A549 (cell line): Measurements from ENCODE around the gene LRRC3. TPM values are rescaled to one million over a fixed set of nuclear protein-coding genes. Genes with fewer than 3 reads are reported as not detected.

Experiments used
- ATAC-seq, 2 experiments: fragments of 200-7000 bp in 1 of 2; fragments of >200 bp in 1 of 2; cut with Nextera tagmentation in 1 of 2; cut with Tn5 transposase in 1 of 2; 3 replicates each; pipeline versions ENCODE4 v1.8.0 to v1.9.1; 2018 to 2020; ENCODE audit warnings: mild to moderate bottlenecking in 1 of 2, moderate library complexity in 1 of 2
- CTCF ChIA-PET: fragments of 300-600 bp; sonication (Branson Sonifier 250); formaldehyde crosslinking; extraction: SDS; loops from one replicate; lab custom pipeline; 2021; ENCODE audit warnings: antibody characterized with exemption, inconsistent platforms; lab: Yijun Ruan, JAX
- POLR2A ChIA-PET: fragments of 350-600 bp; formaldehyde crosslinking; extraction: SDS; loops from one replicate; lab custom pipeline; 2021; ENCODE audit warnings: antibody characterized with exemption, inconsistent platforms; lab: Yijun Ruan, JAX
- DNase-seq, 2 experiments: peaks; one replicate each; pipeline versions ENCODE4 v3.0.0 to v3.0.0-alpha.2; 2011 to 2016; ENCODE audit warnings: low read depth in 1 of 2, low spot score in 1 of 2
- FAIRE-seq: peaks from 2 replicates; lab custom pipeline; 2011; peaks lifted over from hg19 to GRCh38; lab: Jason Lieb, UNC
- H3K27ac ChIP-seq, 2 experiments: fragments of >200 bp; sonication (Bioruptor Twin); formaldehyde crosslinking; 3 replicates each; pipeline ENCODE4 v1.5.1; 2016 to 2017
- H3K4me1 ChIP-seq: fragments of >200 bp; sonication (Bioruptor Twin); formaldehyde crosslinking; 3 replicates; pipeline ENCODE4 v1.6.1; 2016
- H3K4me2 ChIP-seq: fragments of >200 bp; sonication (Bioruptor Twin); formaldehyde crosslinking; 3 replicates; pipeline ENCODE4 v1.6.1; 2016
- H3K4me3 ChIP-seq: fragments of >200 bp; sonication (Bioruptor Twin); formaldehyde crosslinking; 3 replicates; pipeline ENCODE4 v1.5.1; 2016
- H3K9me3 ChIP-seq: fragments of >200 bp; sonication (Bioruptor Twin); formaldehyde crosslinking; 3 replicates; pipeline ENCODE4 v1.6.1; 2016
- CBX2 ChIP-seq: fragments of 200-600 bp; sonication (generic); IDR thresholded peaks from 2 replicates; pipeline ENCODE4 v1.6.1; 2016; ENCODE audit warnings: low read depth, mild to moderate bottlenecking, borderline replicate concordance
- CBX8 ChIP-seq: fragments of 200-600 bp; sonication (generic); IDR thresholded peaks from 2 replicates; pipeline ENCODE4 v1.6.1; 2016
- EHF ChIP-seq: fragments of 250-450 bp; sonication (Bioruptor Pico); IDR thresholded peaks from 2 replicates; pipeline ENCODE4 v1.5.0; 2020; ENCODE audit warnings: mild to moderate bottlenecking
- FOXS1 ChIP-seq: fragments of 250-450 bp; sonication (Bioruptor Pico); IDR thresholded peaks from 2 replicates; pipeline ENCODE4 v1.5.0; 2020; ENCODE audit warnings: mild to moderate bottlenecking, moderate library complexity
- HDAC2 ChIP-seq: fragments of 200-600 bp; sonication (generic); IDR thresholded peaks from 2 replicates; pipeline ENCODE4 v1.6.1; 2016
- HEYL ChIP-seq: fragments of 250-450 bp; sonication (Bioruptor Pico); IDR thresholded peaks from 2 replicates; pipeline ENCODE4 v1.8.0; 2021; ENCODE audit warnings: mild to moderate bottlenecking, moderate library complexity
- HOXB5 ChIP-seq: fragments of 250-450 bp; sonication (Bioruptor Pico); IDR thresholded peaks from 2 replicates; pipeline ENCODE4 v1.5.0; 2020; ENCODE audit warnings: mild to moderate bottlenecking, moderate library complexity
- KDM1A ChIP-seq: fragments of 200-600 bp; sonication (generic); IDR thresholded peaks from 2 replicates; pipeline ENCODE4 v1.6.1; 2016; ENCODE audit warnings: low read depth, mild to moderate bottlenecking
- MYC ChIP-seq: IDR thresholded peaks from 2 replicates; pipeline ENCODE4 v1.6.1; 2012; ENCODE audit warnings: mild to moderate bottlenecking, inconsistent platforms, low read length, improper control_type of control experiment, borderline replicate concordance
- NFE2L2 ChIP-seq: fragments of 150-350 bp; conservative IDR thresholded peaks from 2 replicates; pipeline ENCODE4 v1.6.1; 2014; ENCODE audit warnings: low read length
- PHF8 ChIP-seq: fragments of 200-600 bp; sonication (generic); IDR thresholded peaks from 2 replicates; pipeline ENCODE4 v1.6.1; 2016; ENCODE audit warnings: low read depth, mild to moderate bottlenecking, antibody characterized with exemption, moderate library complexity, borderline replicate concordance
- RARB ChIP-seq: fragments of 250-450 bp; sonication (Bioruptor Pico); IDR thresholded peaks from 2 replicates; pipeline ENCODE4 v1.8.0; 2021; ENCODE audit warnings: mild to moderate bottlenecking, moderate library complexity
- RFX5 ChIP-seq: fragments of 450-650 bp; IDR thresholded peaks from 2 replicates; pipeline ENCODE4 v1.7.1; 2014; ENCODE audit warnings: antibody characterized with exemption, mild to moderate bottlenecking, moderate library complexity
- SREBF2 ChIP-seq: fragments of 450-650 bp; IDR thresholded peaks from 2 replicates; pipeline ENCODE4 v1.6.1; 2014; ENCODE audit warnings: mild to moderate bottlenecking, moderate library complexity
- TP53 ChIP-seq: fragments of 250-450 bp; sonication (Bioruptor Pico); IDR thresholded peaks from 2 replicates; pipeline ENCODE4 v1.5.0; 2021; ENCODE audit warnings: mild to moderate bottlenecking, moderate library complexity
- ZSCAN20 ChIP-seq: fragments of 250-450 bp; sonication (Bioruptor Pico); IDR thresholded peaks from 2 replicates; pipeline ENCODE4 v1.8.0; 2022; ENCODE audit warnings: mild to moderate bottlenecking, moderate library complexity
- WGBS: methylation state at CpG from one replicate; pipeline ENCODE4 v1.1.6; 2017; ENCODE audit errors: missing lambda C conversion rate; 5-methylcytosine and 5-hydroxymethylcytosine counted together
- polyA plus RNA-seq, 4 experiments: library from polyadenylated mRNA; depleted of rRNA in 3 of 4; stranded (reverse); fragments of >200 nt; fragmentation: RNase III in 1 of 4; extraction: RNeasy Plus Mini Kit Qiagen cat#74134 plus additional on column Dnase treatment in 1 of 4; gene quantifications; 2 replicates in 3 of 4; 3 replicates in 1 of 4; pipeline ENCODE4 v1.2.3, GENCODE V29; 2011 to 2017
- TF ChIP-seq, protein P1 (sequence below): fragments of >200 bp; sonication (Bioruptor Twin); formaldehyde crosslinking; IDR thresholded peaks from 3 replicates; pipeline ENCODE4 v1.5.1; 2016
- TF ChIP-seq, protein P2 (sequence below): fragments of 250-450 bp; sonication (Bioruptor Pico); IDR thresholded peaks from 2 replicates; pipeline ENCODE4 v1.5.0; 2021; ENCODE audit warnings: mild to moderate bottlenecking, moderate library complexity, borderline replicate concordance
- TF ChIP-seq, protein P3 (sequence below): fragments of 150-350 bp; IDR thresholded peaks from 2 replicates; pipeline ENCODE4 v1.6.1; 2014; ENCODE audit warnings: low read depth, mild to moderate bottlenecking, low read length
- TF ChIP-seq, protein P4 (sequence below): IDR thresholded peaks from 2 replicates; pipeline ENCODE4 v1.6.1; 2012; ENCODE audit warnings: low read depth, borderline replicate concordance

LRRC3 gene
- polyA plus RNA-seq, 2 of the 4 experiments (the other 2 are of a cell fraction) = 0.59 to 1.1 TPM

DNA sequence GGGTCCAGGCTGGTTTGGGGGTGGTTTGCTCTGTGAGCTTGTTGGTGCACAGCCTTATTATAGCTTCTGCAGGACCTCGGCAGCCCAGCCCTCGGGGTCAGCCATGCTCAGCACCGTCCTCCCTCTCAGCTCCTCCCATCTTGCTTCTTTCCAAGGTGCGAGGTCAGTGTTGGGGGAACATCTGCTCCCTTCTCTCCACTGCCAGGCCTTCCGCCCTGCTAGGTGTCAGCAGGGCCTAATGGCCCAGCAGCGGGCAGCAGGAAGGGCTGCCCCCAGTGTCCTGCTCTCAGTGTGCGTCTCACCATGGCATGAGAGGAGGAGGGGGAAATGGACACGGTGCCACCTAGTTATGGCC lies 36.5 kb upstream of the LRRC3 start:
- Histone ChIP-seq H3K4me1 (no peaks in the 10 kb centered on the region), H3K4me3 (no peak overlapping the region), H3K9me3 (no peaks in the 10 kb centered on the region), H3K27ac (no peak overlapping the region), H3K4me2 (no peak overlapping the region)
- ChIA-PET POLR2A (no interaction called here), CTCF (no interaction called here)
- ATAC-seq (no peak), DNase-seq (no peak), FAIRE-seq (no peak)
- WGBS = 54% methylated on average over 5 of the region's 8 CpGs
- no peak for TF ChIP-seq RARB (CRISPR knock-in tag)
- TF ChIP-seq ZSCAN20 (CRISPR knock-in tag) = no peak
- TF ChIP-seq EHF (CRISPR knock-in tag) = no peak
- TF ChIP-seq, protein P1, sequence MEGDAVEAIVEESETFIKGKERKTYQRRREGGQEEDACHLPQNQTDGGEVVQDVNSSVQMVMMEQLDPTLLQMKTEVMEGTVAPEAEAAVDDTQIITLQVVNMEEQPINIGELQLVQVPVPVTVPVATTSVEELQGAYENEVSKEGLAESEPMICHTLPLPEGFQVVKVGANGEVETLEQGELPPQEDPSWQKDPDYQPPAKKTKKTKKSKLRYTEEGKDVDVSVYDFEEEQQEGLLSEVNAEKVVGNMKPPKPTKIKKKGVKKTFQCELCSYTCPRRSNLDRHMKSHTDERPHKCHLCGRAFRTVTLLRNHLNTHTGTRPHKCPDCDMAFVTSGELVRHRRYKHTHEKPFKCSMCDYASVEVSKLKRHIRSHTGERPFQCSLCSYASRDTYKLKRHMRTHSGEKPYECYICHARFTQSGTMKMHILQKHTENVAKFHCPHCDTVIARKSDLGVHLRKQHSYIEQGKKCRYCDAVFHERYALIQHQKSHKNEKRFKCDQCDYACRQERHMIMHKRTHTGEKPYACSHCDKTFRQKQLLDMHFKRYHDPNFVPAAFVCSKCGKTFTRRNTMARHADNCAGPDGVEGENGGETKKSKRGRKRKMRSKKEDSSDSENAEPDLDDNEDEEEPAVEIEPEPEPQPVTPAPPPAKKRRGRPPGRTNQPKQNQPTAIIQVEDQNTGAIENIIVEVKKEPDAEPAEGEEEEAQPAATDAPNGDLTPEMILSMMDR = no peak
- no peak for TF ChIP-seq HEYL
- TF ChIP-seq, protein P2, sequence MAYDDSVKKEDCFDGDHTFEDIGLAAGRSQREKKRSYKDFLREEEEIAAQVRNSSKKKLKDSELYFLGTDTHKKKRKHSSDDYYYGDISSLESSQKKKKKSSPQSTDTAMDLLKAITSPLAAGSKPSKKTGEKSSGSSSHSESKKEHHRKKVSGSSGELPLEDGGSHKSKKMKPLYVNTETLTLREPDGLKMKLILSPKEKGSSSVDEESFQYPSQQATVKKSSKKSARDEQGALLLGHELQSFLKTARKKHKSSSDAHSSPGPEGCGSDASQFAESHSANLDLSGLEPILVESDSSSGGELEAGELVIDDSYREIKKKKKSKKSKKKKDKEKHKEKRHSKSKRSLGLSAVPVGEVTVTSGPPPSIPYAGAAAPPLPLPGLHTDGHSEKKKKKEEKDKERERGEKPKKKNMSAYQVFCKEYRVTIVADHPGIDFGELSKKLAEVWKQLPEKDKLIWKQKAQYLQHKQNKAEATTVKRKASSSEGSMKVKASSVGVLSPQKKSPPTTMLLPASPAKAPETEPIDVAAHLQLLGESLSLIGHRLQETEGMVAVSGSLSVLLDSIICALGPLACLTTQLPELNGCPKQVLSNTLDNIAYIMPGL (CRISPR knock-in tag) = no peak

DNA sequence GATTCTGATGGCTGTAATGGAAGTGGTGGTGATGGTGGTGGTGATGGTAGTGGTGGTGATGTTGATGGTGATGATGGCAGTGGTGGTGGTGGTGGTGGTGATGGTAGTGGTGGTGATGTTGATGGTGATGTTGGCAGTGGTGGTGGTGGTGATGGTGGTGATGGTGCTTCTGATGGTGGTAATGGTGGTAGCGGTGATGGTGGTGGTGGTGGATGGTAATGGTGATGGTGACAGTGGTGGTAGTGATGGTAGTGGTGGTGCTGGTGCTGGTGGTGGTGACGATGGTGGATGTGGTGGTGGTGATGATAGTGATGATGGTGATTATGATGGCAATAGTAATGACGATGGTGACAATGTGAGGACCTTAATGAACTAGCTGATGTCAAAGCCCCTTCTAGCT lies 35.6 kb upstream of the LRRC3 start:
- Histone ChIP-seq H3K27ac (no peak overlapping the region), H3K4me3 (no peak overlapping the region), H3K4me1 (no peaks in the 10 kb centered on the region), H3K4me2 (no peak overlapping the region), H3K9me3 (no peaks in the 10 kb centered on the region)
- TF ChIP-seq HDAC2 (no peak), SREBF2 (no peak), TP53 (no peak), CBX8 (no peak), NFE2L2 (no peak), RFX5 (no peak), ZSCAN20 (CRISPR knock-in tag) (no peak), PHF8 (no peak), KDM1A (no peak), MYC (no peak), HOXB5 (CRISPR knock-in tag) (no peak), CBX2 (no peak), FOXS1 (CRISPR knock-in tag) (no peak)
- TF ChIP-seq, protein P3, sequence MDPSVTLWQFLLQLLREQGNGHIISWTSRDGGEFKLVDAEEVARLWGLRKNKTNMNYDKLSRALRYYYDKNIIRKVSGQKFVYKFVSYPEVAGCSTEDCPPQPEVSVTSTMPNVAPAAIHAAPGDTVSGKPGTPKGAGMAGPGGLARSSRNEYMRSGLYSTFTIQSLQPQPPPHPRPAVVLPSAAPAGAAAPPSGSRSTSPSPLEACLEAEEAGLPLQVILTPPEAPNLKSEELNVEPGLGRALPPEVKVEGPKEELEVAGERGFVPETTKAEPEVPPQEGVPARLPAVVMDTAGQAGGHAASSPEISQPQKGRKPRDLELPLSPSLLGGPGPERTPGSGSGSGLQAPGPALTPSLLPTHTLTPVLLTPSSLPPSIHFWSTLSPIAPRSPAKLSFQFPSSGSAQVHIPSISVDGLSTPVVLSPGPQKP = no peak
- TF ChIP-seq, protein P4, sequence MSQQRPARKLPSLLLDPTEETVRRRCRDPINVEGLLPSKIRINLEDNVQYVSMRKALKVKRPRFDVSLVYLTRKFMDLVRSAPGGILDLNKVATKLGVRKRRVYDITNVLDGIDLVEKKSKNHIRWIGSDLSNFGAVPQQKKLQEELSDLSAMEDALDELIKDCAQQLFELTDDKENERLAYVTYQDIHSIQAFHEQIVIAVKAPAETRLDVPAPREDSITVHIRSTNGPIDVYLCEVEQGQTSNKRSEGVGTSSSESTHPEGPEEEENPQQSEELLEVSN = no peak
- ChIA-PET CTCF (no interaction called here), POLR2A (no interaction called here)
- 81% methylated on average over 3 of the region's 3 CpGs for WGBS
- no peak for FAIRE-seq
- ATAC-seq = no peak
- no peak for DNase-seq
